HepG2 (cell line): ENCODE data around the gene CCR3. TPM values are rescaled to one million over a fixed set of nuclear protein-coding genes. Genes with fewer than 3 reads are reported as not detected.

Experiments
- ATAC-seq: fragments of 200-7000 bp; cut with Tn5 transposase; 3 replicates; pipeline ENCODE4 v1.9.1; 2020; ENCODE audit warnings: mild to moderate bottlenecking, moderate library complexity
- BruUV-seq: library from RNA; stranded (reverse); fragments of 400-500 nt; replicated peaks from 2 replicates; lab custom pipeline; 2021; lab: Mats Ljungman, UMichigan
- CTCF ChIA-PET: fragments of 300-600 bp; formaldehyde crosslinking; extraction: SDS; loops from one replicate; lab custom pipeline; 2021; ENCODE audit warnings: low total read pairs, inconsistent platforms, low intra/inter-chr PET ratio; lab: Yijun Ruan, JAX
- POLR2A ChIA-PET: fragments of 350-600 bp; sonication (Branson Sonifier 250); formaldehyde crosslinking; loops from one replicate; lab custom pipeline; 2020; ENCODE audit warnings: antibody characterized with exemption, inconsistent platforms; lab: Yijun Ruan, JAX
- DNase-seq: peaks from one replicate; pipeline ENCODE4 v3.0.0-alpha.2; 2015; ENCODE audit warnings: low spot score
- FAIRE-seq: peaks from 3 replicates; lab custom pipeline; 2011; peaks lifted over from hg19 to GRCh38; lab: Jason Lieb, UNC
- H2AFZ ChIP-seq: one replicate; pipeline ENCODE4 v1.6.1; 2011; ENCODE audit warnings: low read length, inconsistent platforms
- H3K27ac ChIP-seq: fragments of 300-600 bp; 3 replicates; pipeline ENCODE4 v1.8.0; 2011; ENCODE audit warnings: mixed run types, mild to moderate bottlenecking, mixed read lengths, low read length, inconsistent platforms; ENCODE audit not compliant: insufficient read depth; ENCODE audit errors: extremely low read length
- H3K27me3 ChIP-seq, 2 experiments: fragments of 200-600 bp in 1 of 2; 2 replicates in 1 of 2; 3 replicates in 1 of 2; pipeline versions ENCODE4 v1.6.0 to v1.8.0; 2011; ENCODE audit warnings: low read length in 2 of 2, mild to moderate bottlenecking in 2 of 2, moderate library complexity in 2 of 2, inconsistent platforms in 1 of 2; ENCODE audit not compliant: insufficient read depth in 2 of 2, control insufficient read depth in 1 of 2
- H3K36me3 ChIP-seq, 2 experiments: fragments of 200-600 bp in 1 of 2; replicated peaks in 1 of 2; 2 replicates in 1 of 2; 3 replicates in 1 of 2; pipeline versions ENCODE4 v1.5.1 to v1.8.0; 2011; ENCODE audit warnings: low read length in 2 of 2, inconsistent platforms in 1 of 2; ENCODE audit not compliant: insufficient read depth in 2 of 2, control insufficient read depth in 1 of 2
- H3K4me1 ChIP-seq: 2 replicates; pipeline ENCODE4 v1.5.1; 2012; ENCODE audit warnings: low read length, inconsistent platforms; ENCODE audit not compliant: insufficient read depth
- H3K4me2 ChIP-seq: 2 replicates; pipeline ENCODE4 v1.6.0; 2011; ENCODE audit warnings: low read depth, low read length, inconsistent platforms
- H3K4me3 ChIP-seq, 3 experiments: fragments of 200-600 bp in 1 of 3; sonication (generic), shearing (Covaris generic) in 1 of 3; replicated peaks in 1 of 3; 2 replicates each; pipeline ENCODE4 v1.5.1; 2011 to 2016; ENCODE audit warnings: low read length in 3 of 3, inconsistent platforms in 2 of 3, low read depth in 2 of 3, mild to moderate bottlenecking in 2 of 3, control low read depth in 1 of 3, mixed read lengths in 1 of 3; ENCODE audit not compliant: insufficient read depth in 1 of 3
- H3K79me2 ChIP-seq: one replicate; pipeline ENCODE4 v1.6.1; 2011; ENCODE audit warnings: low read length, inconsistent platforms; ENCODE audit not compliant: insufficient read depth
- H3K9ac ChIP-seq: 2 replicates; pipeline ENCODE4 v1.6.0; 2011; ENCODE audit warnings: mild to moderate bottlenecking, low read depth, low read length, inconsistent platforms; ENCODE audit not compliant: insufficient read depth
- H3K9me3 ChIP-seq: 2 replicates; pipeline ENCODE4 v1.5.1; 2012; ENCODE audit warnings: mild to moderate bottlenecking, low read length
- H4K20me1 ChIP-seq: 2 replicates; pipeline ENCODE4 v1.6.0; 2011; ENCODE audit warnings: inconsistent platforms, mild to moderate bottlenecking, low read length, moderate library complexity; ENCODE audit not compliant: insufficient read depth
- AFF4 ChIP-seq: sonication (generic); formaldehyde crosslinking; IDR thresholded peaks from 2 replicates; pipeline ENCODE4 v1.4.0; 2020; ENCODE audit warnings: missing genetic modification reagents
- FOXK1 ChIP-seq: sonication (generic); formaldehyde crosslinking; IDR thresholded peaks from 2 replicates; pipeline ENCODE4 v1.4.0; 2020; ENCODE audit warnings: low read depth, missing genetic modification reagents, borderline replicate concordance
- MYPOP ChIP-seq: sonication (generic); formaldehyde crosslinking; IDR thresholded peaks from 2 replicates; pipeline ENCODE4 v1.8.1; 2023; ENCODE audit warnings: mild to moderate bottlenecking, moderate library complexity, missing genetic modification reagents
- NR2F6 ChIP-seq, 2 experiments: IDR thresholded peaks; 2 replicates each; pipeline ENCODE4 v1.6.1; 2016; ENCODE audit warnings: antibody characterized with exemption in 1 of 2, mild to moderate bottlenecking in 1 of 2
- POGZ ChIP-seq: sonication (generic); formaldehyde crosslinking; IDR thresholded peaks from 2 replicates; pipeline ENCODE4 v1.4.0; 2020; ENCODE audit warnings: mild to moderate bottlenecking, missing genetic modification reagents
- RARG ChIP-seq: sonication (generic); formaldehyde crosslinking; IDR thresholded peaks from 2 replicates; pipeline ENCODE4 v1.4.0; 2020; ENCODE audit warnings: low read depth, mild to moderate bottlenecking, missing genetic modification reagents
- RBM39 ChIP-seq: fragments of 200-400 bp; formaldehyde crosslinking; IDR thresholded peaks from one replicate; pipeline ENCODE4 v1.6.1; 2018; ENCODE audit warnings: antibody characterized with exemption, mild to moderate bottlenecking, low read depth, low read length; ENCODE audit not compliant: poor library complexity, severe bottlenecking
- ZNF142 ChIP-seq: sonication (generic); formaldehyde crosslinking; IDR thresholded peaks from 2 replicates; pipeline ENCODE4 v1.4.0; 2020; ENCODE audit warnings: missing genetic modification reagents
- WGBS: methylation state at CpG from one replicate; pipeline ENCODE4 v1.1.6; 2017; ENCODE audit warnings: low lambda C conversion rate; 5-methylcytosine and 5-hydroxymethylcytosine counted together
- in situ Hi-C: cut with HindIII; loops from 2 replicates; pipeline ENCODE4 v1.10.0; 2017; ENCODE audit warnings: low pct_unique_long_range_greater_than_20kb; ENCODE audit not compliant: extremely low pct_ligation_motif_present
- intact Hi-C: fragments of 100-400 bp; cut with micrococcal nuclease; formaldehyde crosslinking; loops from one replicate; pipeline ENCODE4 v1.10.0; 2022; ENCODE audit not compliant: unreplicated experiment
- polyA plus RNA-seq, 8 experiments: library from polyadenylated mRNA; depleted of rRNA in 3 of 8; stranded (reverse) in 7 of 8; unstranded in 1 of 8; fragments of >200 nt; fragmentation: Illumina TruSeq in 4 of 8; extraction: Trizol in 4 of 8; gene quantifications; 2 replicates each; pipeline versions ENCODE4 v1.2.1 to v1.2.3, GENCODE V29; 2011 to 2016; ENCODE audit warnings: low read depth in 4 of 8, missing spikeins in 1 of 8, mixed read lengths in 1 of 8; ENCODE audit not compliant: insufficient read depth in 1 of 8
- total RNA-seq, 5 experiments: library from RNA; depleted of rRNA; stranded (reverse); fragments of >200 nt; fragmentation: Illumina TruSeq; extraction: Trizol; gene quantifications; 2 replicates each; pipeline ENCODE4 v1.2.3, GENCODE V29; 2016; ENCODE audit warnings: low read depth in 1 of 5

CCR3 gene
- total and polyA plus RNA-seq, 2 of the 13 experiments (the other 11 are each of a cell fraction or from before 2014, with no cell fraction given): not detected

- TF ChIP-seq RARG (CRISPR knock-in tag) (no peak), MYPOP (CRISPR knock-in tag) (no peak), POGZ (no peak)
- TF ChIP-seq, all 625 proteins: peak for 0
These were observed 19.7 kb upstream of the CCR3 start (continued) for GRCh38 chr3:46222435-46223161.

- FAIRE-seq (no peak), ATAC-seq (no peak), DNase-seq (no peak)
- in situ Hi-C loops (no loop called here), intact Hi-C loops (no loop called here)
- no peaks in the 10 kb centered on the region; a peak in 2 of 5 replicates for H3K27me3 ChIP-seq
- no peaks in the 10 kb centered on the region for H3K36me3 ChIP-seq
- H3K9ac ChIP-seq: no peak overlapping the region
- no peak overlapping the region for H3K27ac ChIP-seq
- CTCF ChIA-PET: no interaction called here
- 8% methylated on average over 5 of the region's 5 CpGs for WGBS
- no peak overlapping the region for H2AFZ ChIP-seq
- no peak overlapping the region for H3K4me2 ChIP-seq
- POLR2A ChIA-PET: no interaction called here
- H3K4me1 ChIP-seq: no peaks in the 10 kb centered on the region
- no peak overlapping the region for H3K4me3 ChIP-seq
- H3K9me3 ChIP-seq: peaks cover 4% of the 10 kb centered on the region; the same call in 1 of the 2 replicates
- H4K20me1 ChIP-seq: no peaks in the 10 kb centered on the region
- no peaks in the 10 kb centered on the region for H3K79me2 ChIP-seq
- BruUV-seq: no TSS peak
- TF ChIP-seq FOXK1 (no peak), RBM39 (no peak), AFF4 (CRISPR knock-in tag) (no peak), ZNF142 (CRISPR knock-in tag) (no peak), NR2F6 (IDR thresholded peaks at IDR 0.05) (no peak), NR2F6 (CRISPR knock-in tag; IDR thresholded peaks at IDR 0.05) (no peak)
These were observed 13.7 kb upstream of the CCR3 start for GRCh38 chr3:46228260-46229242.
